Stimulated activated CD4-positive, alpha-beta T cell treated with anti-CD3 and anti-CD28 coated beads, TNF-alpha, amount 100 ng/mL, for 48 hours (primary cell): ENCODE results near the gene FBXL15.
A peak's percentile ranks its signal among the peaks of the same experiment; 100 is the strongest.

Experiments used
- DNase-seq, 3 donors: peaks; one replicate each; pipeline ENCODE4 v3.0.0-alpha.2; 2020; ENCODE audit warnings: low read depth in 3 of 3

FBXL15 gene

GRCh38 chr10:102397222-102398171, 23.1 kb upstream of the FBXL15 start:
- no peak for DNase-seq

DNA sequence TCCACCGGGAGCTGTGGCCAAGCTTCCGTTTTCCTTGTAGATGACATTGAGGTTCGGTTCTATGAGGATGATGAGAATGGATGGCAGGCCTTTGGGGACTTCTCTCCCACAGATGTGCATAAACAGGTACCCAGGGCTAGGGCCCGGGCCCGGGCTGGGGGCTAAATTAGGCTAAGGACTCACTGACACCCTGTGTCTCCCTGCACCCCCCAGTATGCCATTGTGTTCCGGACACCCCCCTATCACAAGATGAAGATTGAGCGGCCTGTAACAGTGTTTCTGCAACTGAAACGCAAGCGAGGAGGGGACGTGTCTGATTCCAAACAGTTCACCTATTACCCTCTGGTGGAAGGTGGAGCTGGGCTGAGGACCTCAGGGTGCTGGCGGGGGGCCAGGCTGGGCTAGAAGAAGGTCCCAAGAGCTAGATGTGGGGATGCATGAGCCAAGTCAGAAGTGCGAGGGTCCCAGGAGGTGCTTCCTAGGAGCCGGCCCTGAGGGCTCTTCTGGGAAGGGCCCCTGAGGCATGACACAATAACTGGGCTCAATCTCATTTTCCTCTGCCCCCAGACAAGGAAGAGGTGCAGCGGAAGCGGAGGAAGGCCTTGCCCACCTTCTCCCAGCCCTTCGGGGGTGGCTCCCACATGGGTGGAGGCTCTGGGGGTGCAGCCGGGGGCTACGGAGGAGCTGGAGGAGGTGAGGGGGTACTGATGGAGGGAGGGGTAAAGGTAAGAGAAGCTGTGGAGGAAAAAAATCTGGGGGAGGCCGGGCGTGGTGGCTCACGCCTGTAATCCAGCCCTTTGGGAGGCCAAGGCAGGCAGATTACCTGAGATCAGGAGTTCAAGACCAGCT, 22.2 kb upstream of the FBXL15 start:
- no peak for DNase-seq

DNA sequence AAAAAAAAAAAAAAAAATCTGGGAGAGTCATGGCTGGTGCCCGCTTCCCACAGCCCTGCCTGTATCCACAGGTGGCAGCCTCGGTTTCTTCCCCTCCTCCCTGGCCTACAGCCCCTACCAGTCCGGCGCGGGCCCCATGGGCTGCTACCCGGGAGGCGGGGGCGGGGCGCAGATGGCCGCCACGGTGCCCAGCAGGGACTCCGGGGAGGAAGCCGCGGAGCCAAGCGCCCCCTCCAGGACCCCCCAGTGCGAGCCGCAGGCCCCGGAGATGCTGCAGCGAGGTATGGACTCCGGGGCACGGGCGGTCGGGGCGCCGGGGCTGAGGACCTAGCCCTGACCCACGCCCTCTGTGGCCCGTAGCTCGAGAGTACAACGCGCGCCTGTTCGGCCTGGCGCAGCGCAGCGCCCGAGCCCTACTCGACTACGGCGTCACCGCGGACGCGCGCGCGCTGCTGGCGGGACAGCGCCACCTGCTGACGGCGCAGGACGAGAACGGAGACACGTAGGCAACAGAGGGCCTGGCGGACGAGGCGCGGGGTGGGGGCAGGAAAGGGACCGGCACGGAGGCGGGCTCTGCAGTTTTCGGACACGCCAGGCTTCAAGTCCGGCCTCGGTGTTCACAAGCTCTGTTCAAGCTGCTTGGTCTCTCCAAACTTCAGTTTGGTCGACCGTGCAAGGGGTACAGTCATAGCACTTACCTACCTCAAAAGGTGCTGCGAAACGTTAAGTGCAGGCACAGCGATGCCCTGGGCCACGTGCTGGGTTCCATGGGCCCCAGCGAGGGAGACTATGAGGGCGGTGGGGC, 21.2 kb upstream of the FBXL15 start:
- peak; percentile 74 to 82 (median 78) for DNase-seq

- no peak for DNase-seq
Measured at GRCh38 chr10:102400076-102400475, 20.6 kb upstream of the FBXL15 start.

DNA sequence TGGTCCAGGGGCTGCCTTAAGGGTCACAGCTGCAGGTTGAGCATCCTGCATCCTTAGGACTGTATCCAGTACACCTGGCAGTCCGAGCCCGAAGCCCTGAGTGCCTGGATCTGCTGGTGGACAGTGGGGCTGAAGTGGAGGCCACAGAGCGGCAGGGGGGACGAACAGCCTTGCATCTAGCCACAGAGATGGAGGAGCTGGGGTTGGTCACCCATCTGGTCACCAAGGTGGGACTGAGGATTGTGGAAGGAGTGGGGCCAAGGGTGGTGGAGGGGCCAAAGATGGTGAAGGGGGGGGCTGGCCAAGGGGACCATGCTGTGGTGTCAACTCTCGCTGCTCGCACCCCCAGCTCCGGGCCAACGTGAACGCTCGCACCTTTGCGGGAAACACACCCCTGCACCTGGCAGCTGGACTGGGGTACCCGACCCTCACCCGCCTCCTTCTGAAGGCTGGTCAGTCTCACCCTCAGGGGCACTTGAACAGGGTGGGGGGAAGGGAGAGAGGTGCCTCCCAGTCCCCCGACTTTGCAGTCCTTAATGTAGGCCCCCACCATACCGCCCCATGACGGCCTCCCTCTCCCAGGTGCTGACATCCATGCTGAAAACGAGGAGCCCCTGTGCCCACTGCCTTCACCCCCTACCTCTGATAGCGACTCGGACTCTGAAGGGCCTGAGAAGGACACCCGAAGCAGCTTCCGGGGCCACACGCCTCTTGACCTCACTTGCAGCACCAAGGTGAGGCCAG, 19.9 kb upstream of the FBXL15 start:
- DNase-seq, result no peak

GRCh38 chr10:102401342-102401654, 19.3 kb upstream of the FBXL15 start:
- no peak for DNase-seq

- DNase-seq, result no peak
Measured at GRCh38 chr10:102401735-102402511, 18.7 kb upstream of the FBXL15 start.

- DNase-seq, result no peak
Measured at GRCh38 chr10:102402512-102402896, 18.1 kb upstream of the FBXL15 start.

DNA sequence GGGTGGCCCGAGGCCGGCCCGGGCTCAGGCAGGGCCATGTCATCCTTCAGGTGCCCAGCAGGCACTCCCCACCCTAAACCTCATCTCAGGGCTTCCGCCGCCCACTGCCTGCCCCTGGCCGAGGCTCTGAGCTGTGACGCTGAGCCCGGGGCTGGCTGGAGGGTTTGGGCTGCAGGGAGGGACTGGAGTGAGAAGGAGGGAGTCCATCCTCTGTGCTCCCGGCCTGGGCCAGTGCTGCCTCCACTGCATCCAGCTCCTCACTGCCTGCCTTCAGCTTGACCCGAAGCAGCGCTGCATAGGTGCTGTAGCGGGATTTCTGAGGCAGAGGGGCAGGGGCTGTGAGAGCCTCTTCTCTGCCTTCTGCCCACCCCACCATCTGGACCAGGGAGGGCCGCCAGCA, 17.5 kb upstream of the FBXL15 start:
- no peak for DNase-seq

DNA sequence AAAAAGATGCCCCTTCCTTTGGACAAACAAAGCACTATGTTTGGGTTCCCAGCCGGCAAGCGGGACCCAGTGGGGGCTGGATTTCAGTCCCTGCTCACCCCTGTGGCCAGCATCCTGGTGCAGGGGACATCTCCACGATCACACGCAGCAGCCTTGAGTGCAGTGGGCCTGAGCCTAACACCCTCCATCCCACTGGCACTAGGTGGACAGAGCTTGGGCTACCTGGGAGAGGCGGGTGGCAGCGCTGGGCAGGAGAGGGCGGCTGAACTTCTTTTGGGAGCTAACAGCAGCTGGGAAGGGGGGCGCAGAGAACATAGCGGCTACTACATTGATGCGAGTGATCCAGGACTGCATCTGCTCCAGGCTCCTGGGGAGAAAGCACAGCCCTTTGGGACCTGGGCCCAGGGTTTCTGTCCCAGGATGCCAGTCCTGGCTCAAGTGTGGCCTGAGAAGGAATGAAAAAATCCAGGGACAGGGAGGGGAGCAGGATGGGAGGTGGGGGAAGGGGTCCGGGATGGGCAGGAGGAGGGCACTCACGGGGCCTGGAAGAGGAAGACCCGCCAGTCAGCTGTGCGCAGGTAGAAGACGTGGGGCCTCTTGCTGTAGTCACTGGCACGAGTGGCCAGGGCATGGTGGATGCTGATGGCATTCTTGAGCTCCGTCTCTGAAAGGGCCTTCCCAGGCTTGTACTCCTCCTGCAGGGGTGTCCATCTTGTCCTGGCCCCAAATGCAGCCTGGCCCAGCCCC, 16.1 kb upstream of the FBXL15 start:
- no peak for DNase-seq

DNA sequence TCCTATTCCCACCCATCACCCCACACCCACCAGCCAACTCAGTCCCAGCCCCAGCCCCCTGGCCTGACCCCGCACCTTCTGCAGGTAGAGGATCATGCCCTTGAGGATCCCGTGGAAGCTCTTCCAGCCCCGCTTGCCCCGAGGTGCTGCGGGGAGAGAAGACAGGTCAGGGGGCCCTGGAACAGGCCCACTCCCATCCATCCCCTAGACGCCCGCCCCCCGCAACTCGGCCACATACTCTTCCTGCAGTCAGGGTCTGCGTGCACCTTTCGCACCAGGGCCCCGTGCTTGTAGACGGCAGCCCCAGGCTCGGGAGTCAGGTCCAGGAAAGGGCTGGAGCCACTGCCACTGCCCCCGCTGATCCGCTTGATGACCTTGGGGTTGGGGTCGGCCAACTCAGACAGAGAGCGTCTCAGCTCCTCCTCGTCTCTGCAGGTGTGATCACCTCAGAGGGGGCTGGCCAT, 15.5 kb upstream of the FBXL15 start:
- DNase-seq, result no peak

DNA sequence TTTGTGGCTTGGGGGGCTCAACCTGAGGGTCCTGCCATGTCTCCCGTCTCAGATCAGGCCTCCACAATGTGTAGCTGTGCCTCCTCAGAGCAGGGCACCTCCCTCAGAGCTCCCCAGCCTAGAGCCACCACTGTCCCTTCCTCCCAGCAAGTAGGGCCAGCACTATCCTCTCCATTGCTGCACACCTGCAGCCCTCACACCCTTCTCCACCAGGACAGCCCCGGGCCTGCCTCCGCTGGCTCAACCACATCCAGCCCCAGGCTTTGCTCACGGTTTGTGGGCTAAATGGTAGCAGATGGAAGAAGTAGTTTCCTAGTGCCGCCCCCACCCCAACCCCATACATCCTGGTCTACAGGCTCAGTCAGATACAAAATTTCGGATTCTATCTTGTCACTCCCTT, 15.0 kb upstream of the FBXL15 start:
- DNase-seq, result no peak

GRCh38 chr10:102406815-102407214, 13.8 kb upstream of the FBXL15 start:
- no peak for DNase-seq

DNA sequence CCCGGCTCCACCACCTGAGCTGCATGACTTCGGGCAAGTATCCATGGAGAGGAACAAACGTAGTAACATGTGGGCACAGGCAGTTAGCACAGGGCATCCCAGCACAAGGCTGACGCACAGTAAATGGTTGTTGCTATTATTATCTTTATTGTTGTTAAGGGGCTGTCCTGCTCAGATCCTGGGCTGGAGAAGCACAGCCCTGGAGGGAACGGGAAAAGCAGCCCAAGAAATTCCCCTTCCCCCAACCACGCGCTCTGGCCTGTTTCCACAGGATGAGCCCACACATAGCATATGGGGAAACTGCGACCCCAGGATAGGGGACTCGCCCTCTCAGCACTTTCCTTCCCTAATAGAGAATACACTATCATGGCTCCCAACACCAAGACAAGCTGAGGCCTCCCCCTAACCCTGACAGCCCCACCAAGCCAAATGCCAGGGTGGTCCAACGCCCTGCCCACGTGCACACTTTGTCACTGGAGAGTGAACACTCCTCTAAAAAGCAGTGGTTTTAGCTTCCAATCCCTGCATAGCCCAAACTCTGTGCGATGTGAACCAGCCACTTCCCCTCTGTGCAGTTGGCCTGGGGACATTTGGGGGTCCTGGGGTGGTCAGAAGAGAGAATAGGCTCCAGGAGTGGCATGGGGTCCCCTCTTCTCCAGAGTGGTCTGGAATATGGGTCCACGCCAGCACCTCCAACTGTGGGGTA, 13.1 kb upstream of the FBXL15 start:
- DNase-seq, result no peak

- no peak for DNase-seq
Measured at GRCh38 chr10:102408131-102408727, 12.4 kb upstream of the FBXL15 start.

DNA sequence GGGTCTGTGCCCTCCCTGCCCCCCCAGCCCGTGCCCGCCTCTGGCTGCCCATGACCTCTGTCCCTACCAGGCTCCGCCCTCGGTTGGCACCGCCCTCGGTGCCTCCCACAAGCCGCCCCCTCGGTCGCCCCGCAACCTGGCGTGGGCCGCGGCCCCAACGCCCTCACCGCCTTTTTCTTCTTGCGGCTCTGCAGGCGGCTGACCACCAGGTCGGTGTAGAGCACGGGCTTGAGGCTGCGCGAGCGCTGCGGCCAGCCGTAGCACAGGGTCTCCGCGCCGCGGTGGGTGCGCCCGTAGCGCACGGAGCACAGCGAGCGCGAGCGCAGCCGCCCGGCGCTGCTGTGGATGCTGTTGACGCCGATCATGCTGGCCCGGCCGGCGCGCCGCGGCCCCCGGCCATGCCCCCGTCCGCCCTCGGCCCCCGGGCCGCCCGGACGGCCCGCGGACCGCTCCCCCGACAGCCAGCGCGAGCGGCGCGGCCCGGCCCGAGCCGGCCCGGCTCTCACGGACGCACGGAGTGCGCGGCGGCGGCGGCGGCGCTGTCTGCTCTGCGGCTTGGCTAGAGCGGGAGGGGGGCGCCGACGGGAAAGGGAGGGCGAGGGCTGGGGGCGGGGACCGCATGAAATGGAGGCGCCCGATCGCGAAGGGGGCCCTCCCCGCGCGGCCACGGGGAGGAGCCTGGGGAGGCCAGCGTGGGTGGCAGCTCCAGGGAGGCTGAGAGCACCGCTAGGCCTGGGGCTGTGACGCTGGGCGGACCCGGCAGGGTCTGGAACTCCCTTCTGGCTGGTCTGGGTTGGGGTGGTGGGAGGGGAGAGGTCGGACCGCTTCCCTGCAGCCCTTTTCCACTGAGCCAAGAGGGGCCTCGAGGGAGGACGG, 11.7 kb upstream of the FBXL15 start:
- DNase-seq, result peak; percentile 55 to 83 (median 60)

DNA sequence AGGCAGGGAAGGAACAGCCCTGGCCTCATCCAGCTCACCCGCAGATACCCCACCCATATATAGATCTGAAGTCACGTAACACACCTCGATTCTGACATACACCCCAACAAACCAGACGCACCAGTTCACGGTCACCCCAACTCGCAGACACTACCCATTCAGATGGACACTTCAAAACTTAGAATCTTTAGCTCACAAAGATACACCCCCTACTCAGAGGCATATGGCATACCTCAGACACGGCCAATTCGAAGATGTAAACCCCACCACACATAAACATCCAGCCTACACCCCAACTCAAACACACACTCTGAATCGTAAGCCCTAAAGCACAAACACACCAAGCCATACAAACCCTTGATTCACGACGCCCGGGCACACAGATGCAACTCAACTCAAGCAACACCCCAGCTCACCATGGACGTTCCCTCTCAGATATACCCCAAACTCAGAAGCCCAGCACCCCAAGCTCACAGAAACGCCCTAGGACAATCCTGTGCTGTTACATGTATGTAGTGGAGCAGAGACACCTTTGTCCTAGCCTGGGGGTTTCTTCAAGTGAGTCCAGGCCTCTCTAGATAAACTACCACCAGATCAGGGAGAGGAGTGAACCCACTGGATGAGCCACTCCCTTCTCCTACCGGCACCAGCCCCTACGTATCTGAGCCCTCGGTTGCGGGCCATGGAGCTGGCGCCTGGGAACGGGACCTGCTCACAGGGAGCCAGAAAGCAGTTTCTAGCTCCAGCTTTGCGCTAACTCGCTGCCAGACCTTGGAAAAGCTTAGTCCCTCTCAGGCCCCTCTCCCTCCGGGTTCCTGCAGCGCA, 10.8 kb upstream of the FBXL15 start:
- no peak for DNase-seq
